ENCODE data around the gene TGFB2. TPM values are rescaled to one million over a fixed set of nuclear protein-coding genes. Genes with fewer than 3 reads are reported as not detected.

Gene TGFB2
- total RNA-seq, 4 donors from 2014 or later: 5.3 to 12.6 (median 6.1) TPM

GRCh38 chr1:218363141-218363540, 18.0 kb downstream of the TGFB2 start:
- DNase-seq (ENCODE audit: extremely low spot score): peak; percentile 83
- peaks cover 0 to 3% (median 0%) of the 10 kb centered on the region in 4 donors for H3K27me3 ChIP-seq
- intact Hi-C loops (cut with DNase I): no loop called here
- no peak overlapping the region for H3K4me3 ChIP-seq
- peak overlapping the region; percentile 67 to 79 (median 73) for H3K27ac ChIP-seq (replicated peaks in 1 of 4)
- TF ChIP-seq POLR2A (IDR thresholded peaks at IDR 0.05; ENCODE audit: low read depth): no peak
- no peak for TF ChIP-seq POLR2AphosphoS5 (IDR thresholded peaks at IDR 0.05)
- TF ChIP-seq EP300 (IDR thresholded peaks at IDR 0.05): no peak
- no peak for TF ChIP-seq CTCF (IDR thresholded peaks at IDR 0.05)
- H3K4me1 ChIP-seq: peaks cover 14 to 83% (median 75%) of the 10 kb centered on the region in 4 donors
- H3K36me3 ChIP-seq: peaks cover 0 to 2% (median 0%) of the 10 kb centered on the region in 4 donors
- H3K9me3 ChIP-seq: no peaks in the 10 kb centered on the region
- WGBS: 50% methylated on average over 1 of the region's 1 CpG

DNA sequence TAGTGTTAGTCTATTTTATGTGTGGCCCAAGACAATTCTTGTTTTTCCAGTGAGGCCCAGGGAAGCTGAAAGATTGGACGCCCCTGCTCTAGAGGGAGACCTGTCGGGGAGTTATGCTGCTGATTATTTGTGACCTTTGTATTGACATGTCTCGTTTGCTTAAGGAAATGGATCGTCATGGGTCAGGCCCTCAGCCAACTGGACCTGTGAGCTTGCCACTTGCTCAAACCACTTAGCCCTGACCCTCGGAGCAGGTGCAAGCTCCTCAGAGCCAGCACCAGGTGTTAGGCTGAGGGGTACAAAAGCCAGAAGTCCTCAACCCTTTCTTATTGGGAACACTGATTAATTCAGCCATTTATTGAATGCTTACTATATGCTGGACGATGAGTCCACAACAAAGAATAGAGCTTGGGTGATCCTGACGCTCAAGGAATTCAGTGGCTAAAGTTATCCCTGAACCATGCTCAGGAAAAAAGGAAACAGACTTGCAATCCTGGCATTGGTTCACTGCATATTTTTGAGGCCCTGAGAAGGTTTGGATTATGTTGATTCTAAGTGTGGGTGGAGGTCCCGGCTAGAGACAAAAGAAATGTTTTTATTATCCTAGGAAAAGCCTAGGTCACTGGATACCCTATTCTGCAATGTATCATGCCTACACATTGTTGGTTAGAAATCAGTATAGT, 19.0 kb downstream of the TGFB2 start:
- intact Hi-C loops (cut with DNase I): no loop called here
- no peak for TF ChIP-seq POLR2AphosphoS5 (IDR thresholded peaks at IDR 0.05)
- no peak for TF ChIP-seq CTCF (IDR thresholded peaks at IDR 0.05)
- no peak for TF ChIP-seq EP300 (IDR thresholded peaks at IDR 0.05)
- no peak for TF ChIP-seq POLR2A (IDR thresholded peaks at IDR 0.05; ENCODE audit: low read depth)

DNA sequence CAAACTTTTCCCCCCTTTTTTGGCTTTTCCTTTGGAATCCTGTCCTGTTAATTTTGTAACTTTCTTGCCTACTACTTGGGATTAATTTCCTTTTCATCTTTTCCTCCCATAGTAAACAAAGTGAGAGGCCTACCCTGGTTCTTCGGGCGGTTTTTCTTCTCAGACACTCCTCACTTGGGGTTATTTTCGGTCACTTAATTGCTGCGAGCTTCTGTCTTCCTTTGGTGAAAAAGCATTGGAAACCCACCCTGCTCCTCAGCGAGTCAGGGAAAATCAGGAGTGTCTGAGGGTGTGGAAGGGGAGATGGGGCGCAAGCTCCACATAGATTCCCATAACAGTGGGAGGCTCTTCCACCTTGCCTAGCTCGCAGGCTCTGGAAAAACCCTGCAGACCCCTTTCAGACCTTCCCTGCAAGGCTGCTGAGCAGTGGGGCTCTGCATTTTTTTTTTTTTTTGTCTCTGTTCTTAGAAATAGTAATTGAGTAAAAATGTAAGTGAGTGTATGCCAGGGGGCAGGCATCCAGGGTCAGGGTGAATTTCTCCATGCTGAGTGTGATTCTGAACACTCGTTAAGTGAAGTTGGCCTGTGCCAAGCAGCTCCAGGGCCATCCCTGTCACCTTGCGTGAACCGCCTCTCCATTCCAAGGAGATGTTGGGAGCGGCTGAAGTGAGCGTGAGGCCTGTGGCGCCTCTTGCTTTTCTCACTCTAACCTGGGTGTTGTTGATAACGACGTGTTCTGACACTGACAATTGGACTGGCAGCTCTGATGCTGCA, 20.3 kb downstream of the TGFB2 start:
- H3K4me1 ChIP-seq: peaks cover 17 to 93% (median 90%) of the 10 kb centered on the region in 4 donors
- intact Hi-C loops (cut with DNase I): no loop called here
- TF ChIP-seq POLR2AphosphoS5 (IDR thresholded peaks at IDR 0.05) (peak; percentile 24 to 49), EP300 (IDR thresholded peaks at IDR 0.05) (no peak)
- no peak overlapping the region for H3K4me3 ChIP-seq
- 56% methylated on average over 15 of the region's 15 CpGs for WGBS
- H3K9me3 ChIP-seq: no peaks in the 10 kb centered on the region
- no peak for DNase-seq (ENCODE audit: extremely low spot score)
- peaks cover 0 to 3% (median 0%) of the 10 kb centered on the region in 4 donors for H3K27me3 ChIP-seq
- H3K27ac ChIP-seq (replicated peaks in 1 of 4): peak overlapping the region; percentile 67 to 79 (median 73)
- peaks cover 0 to 4% (median 0%) of the 10 kb centered on the region in 4 donors for H3K36me3 ChIP-seq

More for the DNA sequence above, 19.0 kb downstream of the TGFB2 start:
- 56% methylated on average over 8 of the region's 8 CpGs for WGBS
- Histone ChIP-seq H3K36me3 (peaks cover 0 to 4% (median 0%) of the 10 kb centered on the region in 4 donors), H3K27me3 (peaks cover 0 to 3% (median 0%) of the 10 kb centered on the region in 4 donors), H3K4me3 (no peak overlapping the region), H3K27ac (replicated peaks in 1 of 4) (peak overlapping the region; percentile 67 to 79 (median 73)), H3K4me1 (peaks cover 14 to 82% (median 80%) of the 10 kb centered on the region in 4 donors), H3K9me3 (no peaks in the 10 kb centered on the region)
- DNase-seq (ENCODE audit: extremely low spot score): no peak

GRCh38 chr1:218366322-218367052, 21.4 kb downstream of the TGFB2 start:
- intact Hi-C loops (cut with DNase I): no loop called here
- Histone ChIP-seq H3K4me3 (no peak overlapping the region), H3K4me1 (peaks cover 17 to 94% (median 91%) of the 10 kb centered on the region in 4 donors), H3K36me3 (peaks cover 0 to 4% (median 0%) of the 10 kb centered on the region in 4 donors), H3K9me3 (no peaks in the 10 kb centered on the region), H3K27ac (replicated peaks in 1 of 4) (peak overlapping the region; percentile 67 to 79 (median 73)), H3K27me3 (peaks cover 0 to 3% (median 0%) of the 10 kb centered on the region in 4 donors)
- 77% methylated on average over 5 of the region's 5 CpGs for WGBS
- DNase-seq (ENCODE audit: extremely low spot score): no peak
- TF ChIP-seq POLR2A (IDR thresholded peaks at IDR 0.05; ENCODE audit: low read depth) (no peak), POLR2AphosphoS5 (IDR thresholded peaks at IDR 0.05) (no peak), EP300 (IDR thresholded peaks at IDR 0.05) (no peak), CTCF (IDR thresholded peaks at IDR 0.05) (no peak)
